HPDE6-E6E7 (cell line): ENCODE data around the gene KRTAP9-7.

Experiments used
- DNase-seq: peaks from one replicate; pipeline ENCODE4 v3.0.0; 2011; ENCODE audit warnings: missing footprints; ENCODE audit errors: extremely low spot score

Gene KRTAP9-7

DNA sequence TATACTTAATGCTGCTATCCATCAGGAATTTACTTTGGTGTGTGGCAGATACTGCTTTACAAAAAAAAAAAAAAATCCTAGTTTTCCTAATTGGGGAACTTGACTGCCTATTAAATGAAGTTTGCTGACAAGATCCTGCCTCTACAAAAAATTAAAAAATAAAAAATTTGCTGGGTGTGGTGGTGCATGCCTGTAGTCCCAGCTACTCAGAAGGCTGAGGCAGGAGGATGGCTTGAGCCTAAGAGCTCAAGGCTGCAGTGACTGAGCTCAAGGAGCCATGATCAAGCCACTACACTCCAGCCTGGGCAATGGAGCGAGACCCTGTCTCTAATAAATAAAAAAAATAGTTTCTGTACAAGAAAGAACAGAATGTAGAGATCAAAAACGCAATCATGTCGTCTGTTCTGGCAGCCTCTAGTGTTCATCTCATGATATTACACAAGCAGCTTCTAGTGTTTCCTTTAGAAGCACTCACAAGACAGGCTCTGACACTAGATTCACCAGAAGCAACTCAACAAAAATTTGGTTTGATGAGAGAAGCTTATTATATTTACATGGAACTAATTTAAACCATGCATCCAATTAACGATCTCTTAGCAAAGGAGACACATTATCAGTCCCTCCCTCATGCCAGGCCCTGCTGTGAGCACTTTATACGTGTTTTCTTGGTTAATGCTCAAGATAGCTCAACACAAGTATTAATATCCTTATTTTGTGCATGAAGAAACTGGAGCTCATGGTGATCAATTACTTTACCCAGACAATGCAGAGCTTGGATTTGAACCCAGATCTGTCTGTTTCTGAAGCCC, 46.8 kb downstream of the KRTAP9-7 start:
- peak; percentile 45 for DNase-seq

DNA sequence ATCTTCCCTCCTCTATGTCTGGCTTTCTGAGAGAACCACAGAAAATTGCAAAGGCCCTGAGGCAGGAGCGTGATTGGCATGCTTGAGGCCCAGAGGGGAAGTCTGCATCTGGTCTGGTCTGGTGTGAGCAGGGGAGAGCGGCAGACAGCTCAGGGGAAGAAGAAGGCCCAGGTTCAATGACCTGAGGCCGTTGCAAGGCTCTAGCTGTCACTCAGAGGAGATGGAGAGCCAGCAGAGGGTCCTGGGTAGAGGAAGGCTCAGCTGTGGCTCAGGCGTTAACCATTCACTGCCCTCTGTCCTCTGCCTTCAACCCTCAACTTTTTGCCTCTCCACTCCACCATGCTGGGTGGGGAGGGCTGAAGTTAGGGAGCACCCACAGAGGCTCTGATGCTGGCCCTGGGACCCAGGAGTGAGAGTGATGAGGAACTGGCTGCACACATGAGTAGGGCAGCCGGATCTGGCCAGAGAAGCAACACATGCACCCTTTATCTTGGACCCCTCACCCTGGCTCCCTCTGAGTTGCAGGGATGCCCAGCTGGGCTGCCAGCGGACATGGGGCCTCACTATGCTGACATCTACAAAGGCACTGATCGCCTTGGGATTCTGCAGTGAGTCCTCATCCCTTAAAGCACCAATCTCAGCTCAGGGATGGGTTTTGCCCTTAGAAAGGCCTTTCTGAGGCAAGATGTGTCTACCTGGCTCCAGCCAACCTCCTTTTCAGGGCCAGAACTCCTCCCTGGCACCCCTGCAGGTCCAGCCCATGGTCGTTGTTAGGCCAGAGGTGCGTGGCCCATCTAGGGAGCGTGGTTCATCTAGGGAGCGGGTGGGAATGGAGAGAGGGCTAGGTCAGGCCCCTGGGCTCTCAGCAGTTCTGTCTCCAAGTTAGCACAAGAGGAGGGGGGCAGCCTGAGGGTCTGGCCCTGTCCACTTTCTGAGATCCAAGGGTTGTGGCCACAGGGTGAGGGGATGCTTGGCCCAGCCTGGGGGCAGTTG, 47.7 kb downstream of the KRTAP9-7 start:
- no peak for DNase-seq

DNA sequence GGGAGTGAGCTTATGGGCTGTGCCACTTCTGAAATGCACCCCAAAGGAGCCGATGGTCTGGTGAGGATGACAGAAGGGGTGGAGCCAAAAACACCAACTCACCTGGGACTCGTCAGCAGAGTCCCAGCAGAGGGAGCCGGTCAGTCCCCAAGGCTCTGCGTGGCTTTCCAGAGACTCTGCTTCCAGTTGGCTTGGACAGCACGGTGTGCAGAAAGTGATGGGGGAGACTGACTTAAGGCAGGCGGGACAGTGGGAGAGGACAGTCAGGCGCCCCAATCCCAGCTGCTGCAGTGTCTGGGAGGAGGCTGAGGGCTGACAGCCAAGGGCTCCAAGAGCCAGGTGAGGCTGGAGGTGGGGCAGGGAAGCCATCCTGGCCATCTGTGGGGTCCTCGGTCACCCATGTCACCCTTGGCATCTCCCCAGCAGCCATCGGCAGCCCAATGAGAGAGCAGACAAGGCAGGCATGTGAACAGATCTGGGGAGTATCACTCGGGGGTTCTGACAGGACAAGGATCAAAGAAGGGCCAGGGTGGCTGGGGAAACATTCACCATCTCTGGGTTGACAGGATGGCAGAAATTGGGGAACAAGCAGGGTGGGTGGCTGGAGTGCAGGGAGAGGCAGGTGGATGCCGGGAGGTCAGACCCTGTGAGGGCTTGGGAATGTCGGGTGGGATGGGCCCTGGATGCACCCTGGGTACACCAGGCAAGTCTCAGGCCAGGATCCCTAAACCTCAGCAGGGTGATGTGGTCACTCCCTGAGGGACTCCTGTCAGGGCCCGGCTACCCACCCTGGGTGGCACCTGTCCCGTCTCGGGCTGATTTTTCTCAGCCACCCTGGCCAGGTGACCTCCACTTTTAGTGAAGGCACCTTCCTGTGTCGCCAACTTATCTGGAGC, 48.9 kb downstream of the KRTAP9-7 start:
- peak; percentile 61 for DNase-seq

DNA sequence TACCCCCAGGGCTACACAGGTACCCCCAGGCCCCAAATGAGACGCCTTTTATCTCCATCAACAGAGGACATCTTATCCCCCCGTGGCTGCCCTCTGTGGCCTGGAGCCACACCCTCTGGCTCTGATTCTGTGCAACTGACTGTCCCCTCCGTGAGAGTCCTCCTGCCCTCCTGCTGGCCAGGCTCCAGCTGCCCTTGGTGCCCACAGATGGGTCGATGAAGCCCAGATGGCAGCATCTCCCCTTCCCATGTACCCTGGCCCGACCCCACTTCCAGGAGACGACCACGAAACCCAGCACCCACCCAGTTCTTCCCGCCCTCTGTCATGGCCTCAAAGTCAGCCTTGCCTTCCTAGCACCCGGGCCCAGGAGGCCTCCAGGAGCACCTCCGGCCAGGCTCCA, 49.6 kb downstream of the KRTAP9-7 start:
- no peak for DNase-seq

DNA sequence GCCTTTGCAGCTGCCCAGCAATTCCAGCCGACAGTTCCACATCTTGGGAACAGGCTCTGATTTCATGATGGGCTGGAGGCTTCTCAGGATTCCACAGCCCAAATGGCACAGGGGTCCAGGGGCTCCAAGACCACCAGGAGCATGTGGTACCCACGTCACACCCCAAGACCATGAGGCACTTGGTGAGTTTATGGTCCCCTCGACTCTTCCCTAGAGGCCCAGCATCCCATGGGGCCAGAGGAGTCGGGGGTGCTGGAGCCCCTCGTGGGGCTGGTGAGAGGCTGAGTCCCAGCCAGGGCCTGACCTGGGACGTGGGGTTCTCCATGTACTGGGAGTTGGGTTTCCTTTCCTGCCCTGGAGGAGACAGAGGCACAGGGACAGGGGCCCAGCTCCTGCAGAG, 50.1 kb downstream of the KRTAP9-7 start:
- no peak for DNase-seq
